LNCaP clone FGC (cell line): ENCODE data around the gene CERKL.
"Not testable (repeated sequence)": the region's sequence is repeated elsewhere in the genome, so short reads cannot be mapped to it uniquely, and the experiment has no call there.

Experiments
- DNase-seq: peaks from one replicate; pipeline ENCODE4 v3.0.0-alpha.2; 2011; ENCODE audit warnings: low read depth
- H3K4me3 ChIP-seq: 2 replicates; pipeline ENCODE4 v1.5.1; 2011; ENCODE audit warnings: mild to moderate bottlenecking, low read depth, low read length, control low read depth
- CTCF ChIP-seq: IDR thresholded peaks from 2 replicates; pipeline ENCODE4 v1.5.1; 2012; ENCODE audit warnings: mild to moderate bottlenecking; ENCODE audit not compliant: control insufficient read depth, insufficient read depth; ENCODE audit errors: extremely low read depth

The CERKL gene

GRCh38 chr2:181656450-181657291 is at the start of gene CERKL:
CERKL (minus strand) TSS chr2:181657105; CDS start chr2:181657006, 99 bp downstream.
- peak within 1 kb of the TSS; percentile 30; the same call in 1 of the 2 replicates for H3K4me3 ChIP-seq
- no peak for DNase-seq
- no peak for TF ChIP-seq CTCF

DNA sequence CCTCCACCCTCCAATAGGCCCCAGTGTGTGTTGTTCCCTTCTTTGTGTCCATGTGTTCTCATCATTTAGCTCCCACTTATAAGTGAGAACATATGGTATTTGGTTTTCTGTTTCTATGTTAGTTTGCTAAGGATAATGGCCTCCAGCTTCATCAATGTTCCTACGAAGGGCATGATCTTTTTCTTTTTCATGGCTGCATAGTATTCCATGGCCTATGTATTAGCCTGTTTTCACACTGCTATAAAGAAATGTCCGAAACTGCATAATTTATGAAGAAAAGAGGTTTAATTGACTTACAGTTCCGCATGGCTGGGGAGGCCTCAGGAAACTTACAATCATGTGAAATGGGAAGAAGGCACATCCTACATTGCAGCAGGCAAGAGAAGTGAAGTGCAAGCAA is 45.6 kb upstream of the CERKL start:
- H3K4me3 ChIP-seq, DNase-seq: not testable (repeated sequence)

GRCh38 chr2:181698223-181698622 is 41.3 kb upstream of the CERKL start:
- no peak for DNase-seq
- H3K4me3 ChIP-seq = no peak overlapping the region
- TF ChIP-seq CTCF = no peak

DNA sequence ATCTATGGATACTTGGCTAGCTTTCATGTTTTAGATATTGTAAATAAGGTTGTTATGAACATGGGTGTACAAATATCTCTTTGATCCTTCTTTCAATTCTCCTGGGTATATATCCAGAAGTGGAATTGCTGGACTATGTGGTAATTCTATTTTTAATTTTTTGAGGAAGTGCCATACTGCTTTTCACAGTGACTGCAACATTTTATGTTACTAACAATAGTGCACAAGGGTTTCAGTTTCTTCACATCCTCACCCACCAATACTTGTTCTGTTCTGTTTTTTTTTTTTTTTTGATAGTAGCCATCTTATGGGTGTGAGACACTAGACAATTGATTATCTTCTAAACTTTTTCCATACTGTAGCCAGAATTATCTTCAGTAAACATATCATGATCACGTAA is 40.7 kb upstream of the CERKL start:
- TF ChIP-seq CTCF = no peak
- DNase-seq = no peak
- no peak overlapping the region for H3K4me3 ChIP-seq

- no peak for TF ChIP-seq CTCF
- DNase-seq = no peak
- no peak overlapping the region for H3K4me3 ChIP-seq
These were observed 40.2 kb upstream of the CERKL start for GRCh38 chr2:181697126-181697525.

GRCh38 chr2:181694271-181694670 is 37.4 kb upstream of the CERKL start:
- TF ChIP-seq CTCF = no peak
- H3K4me3 ChIP-seq = no peak overlapping the region
- DNase-seq = no peak

- no peak overlapping the region for H3K4me3 ChIP-seq
- TF ChIP-seq CTCF = no peak
- no peak for DNase-seq
These were observed 34.0 kb upstream of the CERKL start for GRCh38 chr2:181690860-181691259.
